MG63 (cell line): ENCODE data around the gene NLRP3. TPM values are rescaled to one million over a fixed set of nuclear protein-coding genes. Genes with fewer than 3 reads are reported as not detected.
A peak's percentile ranks its signal among the peaks of the same experiment; 100 is the strongest.
"Not testable (repeated sequence)": the region's sequence is repeated elsewhere in the genome, so short reads cannot be mapped to it uniquely, and the experiment has no call there.

Experiments used
- DNase-seq: peaks from one replicate; pipeline ENCODE4 v3.0.0-alpha.2; 2020
- H3K27me3 ChIP-seq: fragments of 250-450 bp; sonication (Bioruptor Pico); 2 replicates; pipeline ENCODE4 v1.5.1; 2020; ENCODE audit warnings: mild to moderate bottlenecking, moderate library complexity
- H3K36me3 ChIP-seq: fragments of 250-450 bp; sonication (Bioruptor Pico); 2 replicates; pipeline ENCODE4 v1.5.1; 2020; ENCODE audit warnings: mild to moderate bottlenecking, moderate library complexity
- H3K4me3 ChIP-seq: fragments of 250-450 bp; sonication (Bioruptor Pico); 2 replicates; pipeline ENCODE4 v1.5.1; 2020; ENCODE audit warnings: mild to moderate bottlenecking, moderate library complexity
- H3K9me3 ChIP-seq: fragments of 250-450 bp; sonication (Bioruptor Pico); 2 replicates; pipeline ENCODE4 v1.5.1; 2020; ENCODE audit warnings: mild to moderate bottlenecking, moderate library complexity
- total RNA-seq: library from RNA; depleted of rRNA; stranded (reverse); fragments of >200 nt; shearing (Covaris generic); gene quantifications from 2 replicates; pipeline ENCODE4 v1.2.3, GENCODE V29; 2014; ENCODE audit warnings: low replicate concordance

NLRP3 gene
- total RNA-seq, 1 experiment from 2014 or later: 0.23 TPM

GRCh38 chr1:247447162-247447909 is 31.4 kb downstream of the NLRP3 start:
- H3K9me3 ChIP-seq: no peaks in the 10 kb centered on the region
- no peaks in the 10 kb centered on the region; the same call in 1 of the 2 replicates for H3K36me3 ChIP-seq
- H3K4me3 ChIP-seq: peak overlapping the region; percentile 47; the same call in 1 of the 2 replicates
- no peak for DNase-seq
- no peaks in the 10 kb centered on the region for H3K27me3 ChIP-seq

- peak; percentile 68 for DNase-seq
- Histone ChIP-seq H3K36me3 (no peaks in the 10 kb centered on the region; the same call in 1 of the 2 replicates), H3K27me3 (no peaks in the 10 kb centered on the region), H3K9me3 (no peaks in the 10 kb centered on the region), H3K4me3 (peak overlapping the region; percentile 47)
Observed at GRCh38 chr1:247448107-247448791, 32.3 kb downstream of the NLRP3 start.

GRCh38 chr1:247451388-247452010 is 35.5 kb downstream of the NLRP3 start:
- DNase-seq: no peak
- no peaks in the 10 kb centered on the region for H3K9me3 ChIP-seq
- no peaks in the 10 kb centered on the region for H3K27me3 ChIP-seq
- no peaks in the 10 kb centered on the region; the same call in 1 of the 2 replicates for H3K36me3 ChIP-seq
- no peak overlapping the region for H3K4me3 ChIP-seq

- Histone ChIP-seq H3K36me3 (no peaks in the 10 kb centered on the region), H3K4me3 (no peak overlapping the region), H3K9me3 (no peaks in the 10 kb centered on the region), H3K27me3 (no peaks in the 10 kb centered on the region)
- DNase-seq: no peak
Observed at GRCh38 chr1:247452447-247453039, 36.6 kb downstream of the NLRP3 start.

GRCh38 chr1:247453245-247453644 is 37.3 kb downstream of the NLRP3 start:
- H3K9me3 ChIP-seq: no peaks in the 10 kb centered on the region
- no peaks in the 10 kb centered on the region for H3K27me3 ChIP-seq
- DNase-seq: no peak
- H3K36me3 ChIP-seq: no peaks in the 10 kb centered on the region
- H3K4me3 ChIP-seq: no peak overlapping the region

- DNase-seq: no peak
- no peaks in the 10 kb centered on the region for H3K27me3 ChIP-seq
- H3K36me3 ChIP-seq: no peaks in the 10 kb centered on the region
- no peaks in the 10 kb centered on the region for H3K9me3 ChIP-seq
- H3K4me3 ChIP-seq: no peak overlapping the region
Observed at GRCh38 chr1:247453997-247454396, 38.0 kb downstream of the NLRP3 start.

- no peaks in the 10 kb centered on the region for H3K9me3 ChIP-seq
- H3K4me3 ChIP-seq: no peak overlapping the region
- DNase-seq: no peak
- no peaks in the 10 kb centered on the region for H3K27me3 ChIP-seq
- no peaks in the 10 kb centered on the region for H3K36me3 ChIP-seq
Observed at GRCh38 chr1:247456021-247456420, 40.0 kb downstream of the NLRP3 start.

GRCh38 chr1:247456914-247457639 is 41.1 kb downstream of the NLRP3 start:
- Histone ChIP-seq H3K9me3 (no peaks in the 10 kb centered on the region), H3K4me3 (no peak overlapping the region), H3K36me3 (no peaks in the 10 kb centered on the region), H3K27me3 (no peaks in the 10 kb centered on the region)
- DNase-seq: no peak

GRCh38 chr1:247459507-247459906 is 43.5 kb downstream of the NLRP3 start:
- no peak for DNase-seq

GRCh38 chr1:247465796-247466195 is 49.8 kb downstream of the NLRP3 start:
- Histone ChIP-seq H3K36me3 (no peaks in the 10 kb centered on the region), H3K9me3 (no peaks in the 10 kb centered on the region)
- no peak for DNase-seq

More at GRCh38 chr1:247459507-247459906, 43.5 kb downstream of the NLRP3 start:
- Histone ChIP-seq H3K9me3 (no peaks in the 10 kb centered on the region), H3K4me3 (no peak overlapping the region), H3K36me3 (no peaks in the 10 kb centered on the region), H3K27me3 (no peaks in the 10 kb centered on the region)

GRCh38 chr1:247467129-247467528 is 51.2 kb downstream of the NLRP3 start:
- no peak overlapping the region for H3K4me3 ChIP-seq
- H3K9me3 ChIP-seq: no peaks in the 10 kb centered on the region
- H3K36me3 ChIP-seq: no peaks in the 10 kb centered on the region
- no peak for DNase-seq
- no peaks in the 10 kb centered on the region for H3K27me3 ChIP-seq

More at GRCh38 chr1:247465796-247466195, 49.8 kb downstream of the NLRP3 start:
- Histone ChIP-seq H3K27me3 (no peaks in the 10 kb centered on the region), H3K4me3 (no peak overlapping the region)

- Histone ChIP-seq H3K4me3 (no peak overlapping the region), H3K36me3 (no peaks in the 10 kb centered on the region), H3K27me3 (no peaks in the 10 kb centered on the region), H3K9me3 (no peaks in the 10 kb centered on the region)
- DNase-seq: no peak
Observed at GRCh38 chr1:247468481-247469140, 52.6 kb downstream of the NLRP3 start.

GRCh38 chr1:247469141-247469535 is 53.2 kb downstream of the NLRP3 start:
- H3K27me3 ChIP-seq: no peaks in the 10 kb centered on the region
- no peak overlapping the region for H3K4me3 ChIP-seq
- H3K9me3 ChIP-seq: no peaks in the 10 kb centered on the region
- H3K36me3 ChIP-seq: no peaks in the 10 kb centered on the region
- DNase-seq: no peak

- H3K27me3 ChIP-seq, H3K9me3 ChIP-seq, H3K4me3 ChIP-seq, H3K36me3 ChIP-seq: not testable (repeated sequence)
- DNase-seq: peak; percentile 14
Observed at GRCh38 chr1:247470942-247471429, 55.0 kb downstream of the NLRP3 start.

- Histone ChIP-seq H3K36me3 (no peaks in the 10 kb centered on the region), H3K27me3 (no peaks in the 10 kb centered on the region), H3K4me3 (no peak overlapping the region), H3K9me3 (peaks cover 5% of the 10 kb centered on the region; the same call in 1 of the 2 replicates)
- peak; percentile 34 for DNase-seq
Observed at GRCh38 chr1:247471445-247472016, 55.6 kb downstream of the NLRP3 start.
